Natural killer cell (primary cell): ENCODE measurements around the gene CPOX. TPM values are rescaled to one million over a fixed set of nuclear protein-coding genes. Genes with fewer than 3 reads are reported as not detected.
A peak's percentile ranks its signal among the peaks of the same experiment; 100 is the strongest.

Experiments used
- ATAC-seq, 3 donors: fragments of 150-1000 bp in 2 of 3; fragments of 200-7000 bp in 1 of 3; cut with Tn5 transposase; 1 replicate in 1 of 3; 2 replicates in 2 of 3; pipeline ENCODE4 v1.10.0; 2021; ENCODE audit warnings: mild to moderate bottlenecking in 2 of 3, moderate library complexity in 2 of 3
- DNase-seq, 2 donors: peaks; one replicate each; pipeline versions ENCODE4 v3.0.0 to v3.0.0-alpha.2; 2013 to 2021; ENCODE audit warnings: mixed read lengths in 1 of 2
- H3K27ac ChIP-seq: one replicate; pipeline ENCODE4 v1.5.1; 2013; ENCODE audit warnings: mild to moderate bottlenecking, low read length
- H3K27me3 ChIP-seq: one replicate; pipeline ENCODE4 v1.6.1; 2013; ENCODE audit warnings: low read length; ENCODE audit not compliant: control insufficient read depth, insufficient read depth
- H3K36me3 ChIP-seq: one replicate; pipeline ENCODE4 v1.6.1; 2013; ENCODE audit warnings: low read length; ENCODE audit not compliant: control insufficient read depth, insufficient read depth
- H3K4me1 ChIP-seq: one replicate; pipeline ENCODE4 v1.6.1; 2013; ENCODE audit warnings: low read length; ENCODE audit not compliant: control insufficient read depth, insufficient read depth
- H3K4me3 ChIP-seq: one replicate; pipeline ENCODE4 v1.5.1; 2013; ENCODE audit warnings: low read length
- H3K9me3 ChIP-seq: one replicate; pipeline ENCODE4 v1.6.1; 2013; ENCODE audit warnings: low read length; ENCODE audit not compliant: control insufficient read depth, insufficient read depth
- H3K27ac Mint-ChIP-seq, 2 donors: one replicate each; pipeline ENCODE4 v1.8.0; 2022; ENCODE audit warnings: mild to moderate bottlenecking in 2 of 2, mixed read lengths in 2 of 2, moderate library complexity in 1 of 2
- H3K27me3 Mint-ChIP-seq, 2 donors: one replicate each; pipeline ENCODE4 v1.8.0; 2022; ENCODE audit warnings: low read depth in 2 of 2, mixed read lengths in 2 of 2
- H3K36me3 Mint-ChIP-seq: one replicate; pipeline ENCODE4 v1.8.0; 2022; ENCODE audit warnings: mixed read lengths
- H3K4me1 Mint-ChIP-seq, 2 donors: one replicate each; pipeline ENCODE4 v1.8.0; 2022; ENCODE audit warnings: mixed read lengths in 2 of 2
- H3K4me3 Mint-ChIP-seq: one replicate; pipeline ENCODE4 v1.8.0; 2022; ENCODE audit warnings: mild to moderate bottlenecking, moderate library complexity, mixed read lengths
- H3K9me3 Mint-ChIP-seq, 2 donors: one replicate each; pipeline ENCODE4 v1.8.0; 2022; ENCODE audit warnings: mixed read lengths in 2 of 2
- WGBS: methylation state at CpG from one replicate; pipeline ENCODE4 v1.1.7; 2013; ENCODE audit warnings: missing lambda C conversion rate; ENCODE audit not compliant: insufficient coverage; 5-methylcytosine and 5-hydroxymethylcytosine counted together
- intact Hi-C: fragments of 100-400 bp; cut with micrococcal nuclease; formaldehyde crosslinking; loops from one replicate; pipeline ENCODE4 v1.14.2; 2022
- total RNA-seq, 4 donors: library from RNA; stranded (reverse); fragments of 120-200 nt in 1 of 4; gene quantifications; one replicate each; pipeline versions ENCODE4 v1.2.3 to v1.2.4, GENCODE V29; 2013 to 2022
- TF ChIP-seq, protein P1 (sequence below): fragments of 200-600 bp; IDR thresholded peaks from one replicate; pipeline ENCODE4 v1.8.0; 2022; ENCODE audit warnings: antibody characterized with exemption

Gene CPOX
- total RNA-seq, 3 donors from 2014 or later (not counting 1 experiment from before 2014, with no cell fraction given) = 7.6 to 12.7 (median 12.2) TPM

DNA sequence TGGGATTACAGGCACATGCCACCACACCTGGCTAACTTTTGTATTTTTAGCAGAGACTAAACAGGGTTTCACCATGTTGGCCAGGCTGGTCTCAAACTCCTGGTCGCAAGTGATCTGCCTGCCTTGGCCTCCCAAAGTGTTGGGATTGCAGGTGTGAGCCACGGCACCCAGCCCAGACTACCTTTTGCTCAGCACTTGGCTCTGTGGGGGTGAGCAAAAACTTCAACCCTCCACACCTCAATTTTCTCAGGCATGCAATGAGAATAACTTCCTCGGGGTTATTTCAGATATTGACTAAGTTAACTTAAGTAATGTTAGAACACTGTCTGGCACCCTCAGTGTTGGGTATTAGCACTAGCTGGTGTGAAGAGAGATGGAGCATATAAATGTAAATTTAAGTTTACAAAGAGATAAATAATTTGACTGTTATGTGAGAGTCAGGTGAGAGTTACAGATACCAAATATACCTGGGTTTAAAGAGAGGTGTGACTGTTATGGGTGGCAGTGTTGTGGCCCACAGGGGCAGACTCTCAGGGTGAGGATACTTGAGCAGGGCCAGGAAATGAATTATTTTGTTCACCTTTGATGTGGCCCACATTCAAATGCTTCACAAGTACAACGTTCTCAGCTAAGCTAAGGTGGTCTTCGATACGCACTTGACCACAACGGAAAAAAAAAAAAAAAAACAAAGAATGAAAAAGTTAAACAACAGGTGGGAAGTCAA, 29.0 kb downstream of the CPOX start:
- TF ChIP-seq, protein P1, sequence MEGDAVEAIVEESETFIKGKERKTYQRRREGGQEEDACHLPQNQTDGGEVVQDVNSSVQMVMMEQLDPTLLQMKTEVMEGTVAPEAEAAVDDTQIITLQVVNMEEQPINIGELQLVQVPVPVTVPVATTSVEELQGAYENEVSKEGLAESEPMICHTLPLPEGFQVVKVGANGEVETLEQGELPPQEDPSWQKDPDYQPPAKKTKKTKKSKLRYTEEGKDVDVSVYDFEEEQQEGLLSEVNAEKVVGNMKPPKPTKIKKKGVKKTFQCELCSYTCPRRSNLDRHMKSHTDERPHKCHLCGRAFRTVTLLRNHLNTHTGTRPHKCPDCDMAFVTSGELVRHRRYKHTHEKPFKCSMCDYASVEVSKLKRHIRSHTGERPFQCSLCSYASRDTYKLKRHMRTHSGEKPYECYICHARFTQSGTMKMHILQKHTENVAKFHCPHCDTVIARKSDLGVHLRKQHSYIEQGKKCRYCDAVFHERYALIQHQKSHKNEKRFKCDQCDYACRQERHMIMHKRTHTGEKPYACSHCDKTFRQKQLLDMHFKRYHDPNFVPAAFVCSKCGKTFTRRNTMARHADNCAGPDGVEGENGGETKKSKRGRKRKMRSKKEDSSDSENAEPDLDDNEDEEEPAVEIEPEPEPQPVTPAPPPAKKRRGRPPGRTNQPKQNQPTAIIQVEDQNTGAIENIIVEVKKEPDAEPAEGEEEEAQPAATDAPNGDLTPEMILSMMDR = no peak
- Mint-ChIP-seq H3K4me1 (peaks cover 70 to 71% of the 10 kb centered on the region in 2 donors), H3K36me3 (no peaks in the 10 kb centered on the region), H3K27me3 (no peaks in the 10 kb centered on the region), H3K9me3 (no peaks in the 10 kb centered on the region), H3K27ac (peak overlapping the region; percentile 90 to 91), H3K4me3 (peak overlapping the region; percentile 32)
- ATAC-seq (peak; percentile 62 to 80 (median 74)), DNase-seq (peak; percentile 28 to 81)
- Histone ChIP-seq H3K4me3 (no peak overlapping the region), H3K27me3 (no peaks in the 10 kb centered on the region), H3K36me3 (no peaks in the 10 kb centered on the region), H3K4me1 (peaks cover 45% of the 10 kb centered on the region), H3K9me3 (no peaks in the 10 kb centered on the region), H3K27ac (peak overlapping the region; percentile 92)
- intact Hi-C loops = no loop called here
- WGBS = 50% methylated on average over 2 of the region's 7 CpGs

DNA sequence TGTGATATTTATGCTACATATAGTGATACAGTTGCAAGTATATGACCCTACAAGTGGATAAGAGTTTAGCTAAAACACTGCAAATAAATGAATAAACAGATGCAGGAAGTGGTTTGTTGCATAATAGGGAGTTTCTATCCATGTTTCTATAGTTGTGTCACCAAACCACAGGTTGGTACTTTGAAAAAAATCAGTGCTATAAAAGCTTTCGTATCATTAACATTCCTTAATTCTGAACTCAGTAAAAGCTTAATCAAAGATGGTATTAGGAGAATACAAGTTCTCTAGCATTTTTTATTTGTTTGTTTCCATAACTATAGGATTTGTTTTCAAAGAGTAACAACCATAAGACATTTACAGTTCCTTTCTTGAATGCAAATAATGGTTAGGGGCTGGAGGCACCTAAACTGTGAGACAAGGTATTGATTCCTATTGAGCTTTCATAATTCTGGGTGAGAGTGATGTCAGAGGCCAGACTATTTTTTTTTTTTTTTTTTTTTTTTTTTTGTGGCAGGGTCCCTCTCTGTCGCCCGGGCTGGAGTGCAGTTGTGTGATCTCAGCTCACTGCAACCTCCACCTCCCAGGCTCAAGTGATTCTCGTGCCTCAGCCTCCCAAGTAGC, 29.6 kb downstream of the CPOX start:
- H3K27me3 ChIP-seq = no peaks in the 10 kb centered on the region
- H3K36me3 ChIP-seq = no peaks in the 10 kb centered on the region
- Mint-ChIP-seq H3K27ac (peak overlapping the region; percentile 90 to 91), H3K27me3 (no peaks in the 10 kb centered on the region), H3K9me3 (no peaks in the 10 kb centered on the region), H3K4me3 (peak overlapping the region; percentile 32), H3K4me1 (peaks cover 63 to 64% of the 10 kb centered on the region in 2 donors), H3K36me3 (no peaks in the 10 kb centered on the region)
- TF ChIP-seq, protein P1 = no peak
- 51% methylated on average over 3 of the region's 4 CpGs for WGBS
- H3K4me3 ChIP-seq = no peak overlapping the region
- DNase-seq (peak in 1 of 2 donors; percentile 83), ATAC-seq (peak; percentile 47 to 54 (median 52))
- no peaks in the 10 kb centered on the region for H3K9me3 ChIP-seq
- intact Hi-C loops = loop anchor here (1.0 kb wide), 1 partner anchor 41 kb away; the partner anchor contains the start of gene CLDND1
- peak overlapping the region; percentile 92 for H3K27ac ChIP-seq
- H3K4me1 ChIP-seq = peaks cover 45% of the 10 kb centered on the region

DNA sequence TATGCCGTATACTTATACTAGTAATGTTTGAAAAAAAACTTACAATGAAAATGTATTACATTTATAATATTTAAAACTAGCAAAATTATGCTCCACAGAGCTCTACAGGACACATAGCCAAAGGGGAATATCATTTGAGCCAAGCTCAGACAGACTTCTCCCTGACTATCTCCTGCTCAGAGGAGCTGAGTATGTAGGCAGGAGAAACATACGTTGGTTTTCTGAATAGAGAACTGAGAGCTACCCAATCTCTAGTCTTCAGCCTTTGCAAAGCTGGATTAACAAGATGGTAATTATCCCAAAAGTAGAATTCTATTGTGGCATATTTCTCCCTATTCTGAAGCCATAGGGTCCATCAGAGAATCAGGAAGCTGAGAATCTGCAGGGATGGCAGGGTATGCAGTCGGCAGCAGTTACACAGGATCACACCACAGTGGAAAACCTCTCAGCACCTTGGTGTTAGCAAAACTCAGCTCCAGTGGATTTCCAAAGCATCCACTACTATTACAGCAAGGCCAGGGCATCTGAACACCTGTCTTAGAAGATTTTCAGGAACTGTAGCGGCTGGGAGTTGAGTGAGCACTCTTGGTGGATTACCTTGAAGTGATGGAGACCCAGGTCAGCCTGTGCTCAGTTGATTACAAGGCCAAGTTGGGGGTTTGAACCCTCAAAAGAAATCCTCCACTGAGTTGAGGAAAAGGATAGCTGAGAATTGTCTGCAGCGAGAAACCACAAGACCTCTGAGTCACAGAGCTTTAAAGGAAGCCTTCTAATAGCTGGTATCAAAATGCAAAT, 31.5 kb downstream of the CPOX start:
- no peak overlapping the region for H3K4me3 ChIP-seq
- peak; percentile 20 to 69 for DNase-seq
- ATAC-seq = peak in 1 of 3 donors; percentile 32

More for the DNA sequence above, 31.5 kb downstream of the CPOX start:
- no peaks in the 10 kb centered on the region for H3K27me3 Mint-ChIP-seq
- TF ChIP-seq, protein P1 = no peak
- H3K4me3 Mint-ChIP-seq = peak overlapping the region; percentile 6
- no peaks in the 10 kb centered on the region for H3K36me3 Mint-ChIP-seq
- no peaks in the 10 kb centered on the region for H3K9me3 ChIP-seq
- intact Hi-C loops = no loop called here
- no peaks in the 10 kb centered on the region for H3K36me3 ChIP-seq
- H3K27ac Mint-ChIP-seq = peak overlapping the region; percentile 33 to 90
- H3K9me3 Mint-ChIP-seq = no peaks in the 10 kb centered on the region
- H3K4me1 Mint-ChIP-seq = peaks cover 53 to 59% of the 10 kb centered on the region in 2 donors
- H3K27ac ChIP-seq = peak overlapping the region; percentile 12
- H3K27me3 ChIP-seq = no peaks in the 10 kb centered on the region
- 78% methylated on average over 3 of the region's 5 CpGs for WGBS
- H3K4me1 ChIP-seq = peaks cover 40% of the 10 kb centered on the region
